Daoy (cell line): ENCODE measurements around the gene MGAT1. TPM values are rescaled to one million over a fixed set of nuclear protein-coding genes. Genes with fewer than 3 reads are reported as not detected.

Experiments
- total RNA-seq: library from RNA; depleted of rRNA; stranded (reverse); fragments of >200 nt; shearing (Covaris generic); gene quantifications from 2 replicates; pipeline ENCODE4 v1.2.3, GENCODE V29; 2014; rRNA removed

MGAT1 gene
- total RNA-seq, 1 experiment from 2014 or later, result 62.9 TPM

Other genes starting within 250 kb of the MGAT1 start
- not detected in 2 replicates for gene SCGB3A1, start 211.3 kb downstream of the MGAT1 start, total RNA-seq
- 10.2 and 24.6 TPM in 2 replicates for gene FLT4, start 153.2 kb downstream of the MGAT1 start, total RNA-seq
- gene OR2Y1, start 62.7 kb downstream of the MGAT1 start, total RNA-seq, result not detected in 2 replicates
- 17.1 and 18.2 TPM in 2 replicates for gene ZFP62, start 58.5 kb upstream of the MGAT1 start, total RNA-seq
- not detected in 2 replicates for gene BTNL8, start 96.4 kb upstream of the MGAT1 start, total RNA-seq
- not detected in 2 replicates for gene BTNL3, start 186.0 kb upstream of the MGAT1 start, total RNA-seq
- gene BTNL9, start 237.5 kb upstream of the MGAT1 start, total RNA-seq, result 1.6 and 2.5 TPM in 2 replicates